Muscle of leg (tissue), 11 donors: Measurements from ENCODE around the gene PARP12. TPM values are rescaled to one million over a fixed set of nuclear protein-coding genes. Genes with fewer than 3 reads are reported as not detected.

Source experiments
- DNase-seq: peaks from one replicate; pipeline ENCODE4 v3.0.0; 2013
- H3K27ac ChIP-seq: one replicate; pipeline ENCODE4 v1.5.1; 2013; ENCODE audit warnings: mild to moderate bottlenecking, low read length, control low read depth
- H3K27me3 ChIP-seq: one replicate; pipeline ENCODE4 v1.6.1; 2013; ENCODE audit warnings: low read length; ENCODE audit not compliant: control insufficient read depth, insufficient read depth
- H3K36me3 ChIP-seq: one replicate; pipeline ENCODE4 v1.6.1; 2013; ENCODE audit warnings: low read length; ENCODE audit not compliant: control insufficient read depth, insufficient read depth
- H3K4me1 ChIP-seq: one replicate; pipeline ENCODE4 v1.6.1; 2013; ENCODE audit warnings: low read length; ENCODE audit not compliant: control insufficient read depth, insufficient read depth
- H3K4me3 ChIP-seq: one replicate; pipeline ENCODE4 v1.5.1; 2013; ENCODE audit warnings: low read length, control low read depth
- H3K9me3 ChIP-seq: replicated peaks from 2 replicates; pipeline ENCODE4 v1.6.1; 2013; ENCODE audit warnings: low read depth, low read length; ENCODE audit not compliant: control insufficient read depth
- WGBS: methylation state at CpG from one replicate; pipeline ENCODE4 v1.1.5; 2013; ENCODE audit warnings: missing lambda C conversion rate; ENCODE audit not compliant: insufficient coverage; 5-methylcytosine and 5-hydroxymethylcytosine counted together
- polyA plus RNA-seq, 8 donors: library from polyadenylated mRNA; unstranded; fragments of 120-200 nt; gene quantifications; one replicate each; pipeline versions ENCODE4 v1.2.1 to v1.2.3, GENCODE V29; 2013; ENCODE audit warnings: inconsistent platforms in 1 of 8, low replicate concordance in 1 of 8; ENCODE audit not compliant: insufficient read length in 8 of 8, insufficient read depth in 1 of 8
- total RNA-seq: library from RNA; stranded (reverse); fragments of 120-200 nt; gene quantifications from one replicate; pipeline ENCODE4 v1.2.4, GENCODE V29; 2013

The PARP12 gene
- total and polyA plus RNA-seq, 9 donors = 5.9 to 15.4 (median 8.8) TPM

DNA sequence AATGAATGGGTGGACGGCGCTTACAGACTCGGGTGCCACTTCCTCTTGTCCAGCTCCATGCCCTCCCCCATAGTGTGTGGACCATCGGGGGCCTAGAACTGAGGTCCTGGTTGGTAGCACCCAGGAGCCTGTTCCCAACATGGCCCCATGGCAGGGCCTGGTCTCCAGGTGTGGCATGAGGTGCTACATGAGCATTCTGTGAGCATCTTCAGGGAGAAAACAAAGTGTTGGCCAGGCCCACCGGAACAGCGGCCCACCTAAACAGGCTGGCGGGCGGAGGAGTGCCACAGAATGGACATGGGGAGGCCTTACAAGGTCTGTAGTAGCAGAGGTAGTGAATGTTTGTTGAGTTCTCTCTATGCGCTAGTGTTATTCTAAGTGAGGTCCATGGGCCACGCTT lies 76.9 kb downstream of the PARP12 start:
- no peak for DNase-seq
- no peak overlapping the region for H3K4me3 ChIP-seq
- H3K27ac ChIP-seq = no peak overlapping the region
- H3K9me3 ChIP-seq = no peaks in the 10 kb centered on the region
- no peaks in the 10 kb centered on the region for H3K27me3 ChIP-seq
- no peaks in the 10 kb centered on the region for H3K36me3 ChIP-seq
- no peaks in the 10 kb centered on the region for H3K4me1 ChIP-seq
- 95% methylated on average over 4 of the region's 10 CpGs for WGBS

DNA sequence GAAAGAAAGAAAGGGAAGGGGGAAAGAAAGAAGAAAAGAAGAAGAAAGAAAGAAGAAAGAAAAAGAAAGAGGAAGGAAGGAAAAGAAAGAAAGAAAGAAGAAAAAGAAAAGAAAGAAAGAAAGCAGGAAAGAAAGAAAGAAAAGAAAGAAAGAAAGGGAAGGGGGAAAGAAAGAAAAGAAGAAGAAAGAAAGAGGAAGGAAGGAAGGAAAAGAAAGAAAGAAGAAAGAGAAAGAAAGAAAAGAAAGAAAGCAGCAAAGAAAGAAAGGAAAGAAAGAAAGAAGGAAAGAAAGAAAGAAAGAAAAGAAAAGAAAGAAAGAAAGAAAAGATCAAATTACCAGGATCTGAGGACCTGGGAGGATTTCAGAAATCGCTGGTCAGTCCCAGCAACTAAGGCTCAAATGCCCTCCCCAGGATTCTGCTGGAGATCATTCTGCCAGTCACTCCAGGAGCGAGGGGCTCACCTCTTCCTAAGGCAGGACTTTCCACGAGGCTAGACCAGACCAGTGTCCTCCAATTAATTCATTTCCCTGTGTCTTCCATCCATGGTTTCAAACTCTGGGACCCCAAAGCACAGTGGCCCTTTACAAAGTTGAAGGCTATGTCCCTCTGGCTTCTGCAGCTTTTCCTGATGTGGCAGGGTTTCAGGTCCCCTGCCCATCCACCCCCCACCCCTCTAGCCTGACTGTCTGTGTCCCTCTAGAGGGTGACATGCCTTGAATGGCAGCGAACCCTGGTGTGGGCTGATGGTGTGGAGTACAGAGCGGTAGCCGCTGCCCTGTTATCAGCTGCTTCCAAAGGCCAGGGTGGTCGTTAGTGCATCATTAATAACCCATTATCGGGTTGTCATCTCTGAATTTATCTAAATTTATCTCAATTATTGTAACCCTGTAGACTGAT lies 77.9 kb downstream of the PARP12 start:
- Histone ChIP-seq H3K27me3 (no peaks in the 10 kb centered on the region), H3K36me3 (no peaks in the 10 kb centered on the region), H3K4me3 (no peak overlapping the region), H3K9me3 (no peaks in the 10 kb centered on the region), H3K27ac (no peak overlapping the region), H3K4me1 (no peaks in the 10 kb centered on the region)
- 38% methylated on average over 3 of the region's 8 CpGs for WGBS
- no peak for DNase-seq

DNA sequence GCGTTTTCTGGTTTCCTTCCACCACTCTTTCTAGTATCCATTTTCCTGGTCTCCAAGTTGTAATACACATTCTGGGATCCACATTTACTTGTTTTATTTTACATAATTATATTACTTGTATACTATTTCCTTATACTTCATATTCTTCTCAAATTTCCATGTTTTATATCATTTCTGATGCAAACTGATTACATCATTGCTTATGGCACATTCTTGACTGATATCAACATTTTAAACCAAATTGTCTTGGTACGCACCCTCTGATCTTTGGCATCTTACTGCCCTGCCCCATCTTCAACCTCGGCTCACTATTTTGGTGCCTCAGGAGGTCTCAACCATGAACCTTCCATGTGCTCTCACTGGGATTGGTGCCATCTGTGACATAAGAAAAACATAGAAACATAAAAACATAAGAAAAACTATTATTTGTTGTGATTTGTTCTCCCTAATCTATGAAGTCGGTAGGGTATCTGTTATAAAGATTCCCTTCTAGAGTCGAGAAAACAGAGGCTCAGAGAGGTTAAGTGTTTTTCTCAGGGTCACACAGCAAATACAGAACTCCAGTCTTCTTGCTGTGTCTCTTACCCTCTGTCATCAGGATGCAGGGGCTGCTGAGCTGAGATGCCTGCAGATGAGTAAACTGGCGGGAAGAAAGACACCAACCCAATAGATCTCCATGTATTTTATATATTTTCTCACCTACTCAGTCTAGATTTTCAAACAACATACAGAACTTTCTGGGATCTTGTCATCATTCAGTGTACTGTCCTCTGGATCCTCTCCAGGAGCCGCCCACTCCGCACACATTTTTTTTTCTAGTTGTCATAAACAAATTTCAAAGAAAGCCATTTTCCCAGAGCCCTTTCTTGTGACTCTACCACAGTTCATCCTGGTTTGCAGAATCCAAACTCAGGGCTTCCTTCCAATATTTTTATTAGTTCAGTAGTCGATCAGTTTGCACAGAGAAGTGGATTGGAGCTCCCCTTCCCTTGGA lies 79.5 kb downstream of the PARP12 start:
- no peak for DNase-seq
- no peaks in the 10 kb centered on the region for H3K36me3 ChIP-seq
- H3K27me3 ChIP-seq = no peaks in the 10 kb centered on the region
- 75% methylated on average over 6 of the region's 9 CpGs for WGBS
- no peak overlapping the region for H3K4me3 ChIP-seq
- no peaks in the 10 kb centered on the region for H3K9me3 ChIP-seq
- no peaks in the 10 kb centered on the region for H3K4me1 ChIP-seq
- no peak overlapping the region for H3K27ac ChIP-seq

DNA sequence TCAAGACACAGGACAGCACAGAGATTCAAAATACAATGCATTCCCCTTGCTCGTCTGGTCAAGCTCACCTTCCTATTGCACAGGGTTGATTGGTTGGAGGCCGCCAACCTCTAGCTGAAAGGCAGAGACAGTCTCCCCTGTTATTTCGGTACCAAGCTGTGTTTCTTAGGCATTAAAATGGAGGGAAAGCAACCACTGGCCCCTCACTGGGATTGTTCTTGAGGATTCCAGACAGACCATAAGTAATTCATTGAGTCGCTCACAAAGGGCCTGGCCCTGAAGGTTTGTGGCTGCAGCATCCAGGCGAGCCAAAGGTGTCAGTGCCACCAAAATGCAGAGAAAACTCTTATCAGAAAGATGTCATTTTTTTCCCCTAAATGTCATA lies 81.2 kb downstream of the PARP12 start:
- no peak for DNase-seq
- Histone ChIP-seq H3K27ac (no peak overlapping the region), H3K4me3 (no peak overlapping the region), H3K9me3 (no peaks in the 10 kb centered on the region), H3K36me3 (no peaks in the 10 kb centered on the region), H3K27me3 (no peaks in the 10 kb centered on the region), H3K4me1 (no peaks in the 10 kb centered on the region)
- 85% methylated on average over 4 of the region's 5 CpGs for WGBS

DNA sequence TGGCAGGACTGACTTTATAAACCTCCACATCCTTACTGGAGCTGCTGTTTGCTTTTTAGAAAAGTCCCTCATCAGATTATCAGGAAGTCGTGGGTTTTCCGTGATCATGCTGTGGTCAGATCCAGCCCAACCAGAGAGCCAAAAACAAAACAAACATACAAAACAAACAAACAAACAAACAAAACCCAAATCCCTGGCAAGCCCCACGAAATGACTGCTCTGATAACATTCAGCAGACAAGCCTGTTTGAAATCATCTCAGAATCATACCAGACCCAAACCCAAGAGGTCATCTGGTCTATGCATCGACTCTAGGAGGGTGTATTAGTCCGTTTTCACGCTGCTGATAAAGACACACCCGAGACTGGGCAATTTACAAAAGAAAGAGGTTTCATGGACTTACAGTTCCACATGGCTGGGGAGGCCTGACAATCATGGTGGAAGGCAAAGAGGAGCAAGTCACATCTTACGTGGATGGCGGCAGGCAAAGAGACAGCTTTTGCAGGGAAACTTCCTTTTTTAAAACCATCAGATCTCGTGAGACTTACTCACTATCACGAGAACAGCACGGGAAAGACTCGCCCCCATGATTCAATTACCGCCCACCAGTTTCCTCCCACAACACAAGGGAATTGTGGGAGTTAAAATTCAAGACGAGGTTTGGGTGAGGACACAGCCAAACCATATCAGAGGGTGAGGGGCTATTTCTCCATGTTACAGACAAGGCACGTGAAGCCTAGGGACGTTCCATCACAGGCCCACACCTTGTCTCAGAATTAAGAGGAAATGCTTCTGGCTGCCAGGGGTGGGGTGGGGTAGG lies 85.7 kb downstream of the PARP12 start:
- Histone ChIP-seq H3K36me3 (no peaks in the 10 kb centered on the region), H3K4me1 (no peaks in the 10 kb centered on the region), H3K27me3 (peaks cover 3% of the 10 kb centered on the region), H3K27ac (no peak overlapping the region), H3K9me3 (no peaks in the 10 kb centered on the region), H3K4me3 (no peak overlapping the region)
- DNase-seq = no peak
- 88% methylated on average over 3 of the region's 17 CpGs for WGBS

DNA sequence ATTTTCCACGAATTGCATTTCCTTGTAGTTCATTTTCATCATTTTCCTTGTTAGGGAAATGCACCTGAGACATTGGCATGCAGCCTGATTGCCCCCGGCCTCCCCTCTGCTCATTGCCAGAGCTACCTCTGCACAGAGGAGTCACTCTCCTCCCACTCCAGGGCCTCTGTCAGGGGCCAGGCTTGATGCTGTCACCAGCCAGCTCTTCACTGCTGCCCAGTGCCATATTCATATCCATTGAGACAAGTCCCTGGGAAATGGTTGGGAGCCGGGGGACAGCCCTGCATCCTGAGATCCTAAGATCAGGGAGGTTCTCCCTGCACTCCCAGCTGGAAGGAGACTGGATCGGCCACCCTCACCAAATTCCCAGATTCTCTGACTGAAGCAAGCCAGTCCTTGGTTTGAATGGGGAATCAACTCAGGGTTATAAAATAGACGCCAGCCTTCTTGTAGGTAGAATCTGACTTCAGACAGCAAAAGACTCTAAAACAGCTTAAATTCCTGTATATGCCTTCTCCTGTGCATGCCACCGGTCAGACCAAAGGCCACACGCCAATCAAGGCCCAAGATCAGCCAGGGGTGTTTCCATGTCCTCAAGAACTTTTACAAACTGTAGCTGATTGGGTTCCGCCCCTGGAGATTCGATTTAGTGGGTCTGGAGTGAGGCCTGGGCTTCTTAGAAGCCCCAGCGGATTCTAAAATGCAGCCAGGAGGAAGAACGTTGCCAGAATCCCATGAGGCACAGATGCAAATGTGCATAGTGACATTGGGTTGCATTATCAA lies 86.5 kb downstream of the PARP12 start:
- H3K4me1 ChIP-seq = no peaks in the 10 kb centered on the region
- WGBS = 53% methylated on average over 6 of the region's 11 CpGs
- H3K9me3 ChIP-seq = no peaks in the 10 kb centered on the region
- no peak overlapping the region for H3K27ac ChIP-seq
- H3K27me3 ChIP-seq = peaks cover 3% of the 10 kb centered on the region
- no peaks in the 10 kb centered on the region for H3K36me3 ChIP-seq
- H3K4me3 ChIP-seq = no peak overlapping the region
- no peak for DNase-seq

DNA sequence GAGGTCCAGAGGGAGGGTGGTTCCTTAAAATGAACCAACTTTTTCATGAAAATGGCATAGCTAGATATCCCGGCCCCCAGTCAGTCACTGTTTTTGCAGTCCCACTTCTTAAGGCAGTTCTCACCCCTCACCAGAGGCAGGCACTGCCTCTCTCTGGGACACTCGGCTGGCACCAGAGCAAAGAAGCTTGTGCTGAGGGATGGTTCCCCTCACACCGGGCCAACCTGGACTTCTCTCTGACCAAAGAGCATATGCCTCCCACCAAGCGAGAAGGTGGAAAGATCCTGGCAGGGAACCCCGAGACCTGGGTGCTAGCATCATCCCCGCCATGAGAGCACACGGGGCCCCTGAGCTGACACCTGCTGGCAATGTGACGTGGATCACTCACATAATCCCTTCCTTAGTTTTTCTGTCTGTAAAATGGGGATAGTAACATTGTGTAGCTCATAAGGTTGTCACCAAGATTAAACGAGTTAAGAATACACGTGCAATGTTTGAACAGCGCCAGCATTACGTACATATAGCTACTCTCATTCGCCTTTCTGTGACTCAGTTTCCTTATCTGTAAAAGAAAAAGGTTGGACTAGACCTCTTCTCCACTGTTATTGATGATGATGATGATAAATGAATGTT lies 88.5 kb downstream of the PARP12 start:
- Histone ChIP-seq H3K4me3 (no peak overlapping the region), H3K27ac (no peak overlapping the region), H3K9me3 (no peaks in the 10 kb centered on the region), H3K36me3 (no peaks in the 10 kb centered on the region), H3K27me3 (peaks cover 3% of the 10 kb centered on the region), H3K4me1 (no peaks in the 10 kb centered on the region)
- 82% methylated on average over 2 of the region's 13 CpGs for WGBS
- no peak for DNase-seq
